ENCODE data around the gene BPIFB3. TPM values are rescaled to one million over a fixed set of nuclear protein-coding genes. Genes with fewer than 3 reads are reported as not detected.
A peak's percentile ranks its signal among the peaks of the same experiment; 100 is the strongest.

The BPIFB3 gene
- total RNA-seq, 2 experiments from 2014 or later: not detected

GRCh38 chr20:33065785-33066184 lies 12.1 kb downstream of the BPIFB3 start:
- Mint-ChIP-seq H3K27ac (no peak overlapping the region), H3K9me3 (no peaks in the 10 kb centered on the region), H3K4me3 (no peak overlapping the region), H3K4me1 (no peaks in the 10 kb centered on the region), H3K27me3 (no peaks in the 10 kb centered on the region), H3K36me3 (ENCODE audit: low read depth) (no peaks in the 10 kb centered on the region)
- ChIA-PET POLR2A (no interaction called here), CTCF (interaction anchor here (0.9 to 1.4 kb wide), 2 partner anchors 10 to 164 kb away, joined by 4 read pairs; no protein-coding TSS in a partner anchor)
- DNase-seq: no peak

GRCh38 chr20:33067806-33068205 lies 14.1 kb downstream of the BPIFB3 start:
- Mint-ChIP-seq H3K27ac (no peak overlapping the region), H3K27me3 (no peaks in the 10 kb centered on the region), H3K9me3 (no peaks in the 10 kb centered on the region), H3K4me3 (no peak overlapping the region), H3K36me3 (ENCODE audit: low read depth) (no peaks in the 10 kb centered on the region), H3K4me1 (no peaks in the 10 kb centered on the region)
- ChIA-PET POLR2A (no interaction called here), CTCF (interaction anchor here (1.0 kb wide), 1 partner anchor 9 kb away, joined by 3 read pairs; no protein-coding TSS in a partner anchor)
- DNase-seq: no peak

- Mint-ChIP-seq H3K27ac (no peak overlapping the region), H3K36me3 (ENCODE audit: low read depth) (no peaks in the 10 kb centered on the region), H3K4me3 (no peak overlapping the region), H3K27me3 (no peaks in the 10 kb centered on the region), H3K9me3 (no peaks in the 10 kb centered on the region), H3K4me1 (no peaks in the 10 kb centered on the region)
- ChIA-PET CTCF (interaction anchor here (1.0 kb wide), 1 partner anchor 10 kb away, joined by 3 read pairs; no protein-coding TSS in a partner anchor), POLR2A (no interaction called here)
- DNase-seq: no peak
Measured at GRCh38 chr20:33068251-33068939, 14.7 kb downstream of the BPIFB3 start.

GRCh38 chr20:33069673-33070072 lies 16.0 kb downstream of the BPIFB3 start:
- H3K4me1 Mint-ChIP-seq: no peaks in the 10 kb centered on the region
- CTCF ChIA-PET: interaction anchor here (0.5 to 0.6 kb wide), 2 partner anchors 110 to 140 kb away, joined by 3 to 5 read pairs; no protein-coding TSS in a partner anchor
- no peaks in the 10 kb centered on the region for H3K27me3 Mint-ChIP-seq
- no peak overlapping the region for H3K4me3 Mint-ChIP-seq
- H3K9me3 Mint-ChIP-seq: no peaks in the 10 kb centered on the region
- H3K27ac Mint-ChIP-seq: no peak overlapping the region
- no peak for DNase-seq
- POLR2A ChIA-PET: no interaction called here
- no peaks in the 10 kb centered on the region for H3K36me3 Mint-ChIP-seq (ENCODE audit: low read depth)

GRCh38 chr20:33070111-33071053 lies 16.7 kb downstream of the BPIFB3 start:
- Mint-ChIP-seq H3K27ac (no peak overlapping the region), H3K9me3 (no peaks in the 10 kb centered on the region)
- POLR2A ChIA-PET: no interaction called here

GRCh38 chr20:33071198-33071597 lies 17.5 kb downstream of the BPIFB3 start:
- Mint-ChIP-seq H3K4me1 (no peaks in the 10 kb centered on the region), H3K9me3 (no peaks in the 10 kb centered on the region), H3K36me3 (ENCODE audit: low read depth) (no peaks in the 10 kb centered on the region), H3K4me3 (no peak overlapping the region), H3K27ac (no peak overlapping the region), H3K27me3 (no peaks in the 10 kb centered on the region)
- POLR2A ChIA-PET: no interaction called here
- no peak for DNase-seq
- CTCF ChIA-PET: interaction anchor here (2.4 kb wide), 1 partner anchor 12 kb away, joined by 7 read pairs; no protein-coding TSS in a partner anchor

More at GRCh38 chr20:33070111-33071053, 16.7 kb downstream of the BPIFB3 start:
- no peak for DNase-seq
- CTCF ChIA-PET: interaction anchor here (0.5 to 2.4 kb wide), 2 partner anchors 12 to 109 kb away, joined by 5 to 7 read pairs; no protein-coding TSS in a partner anchor
- no peaks in the 10 kb centered on the region for H3K4me1 Mint-ChIP-seq
- H3K36me3 Mint-ChIP-seq (ENCODE audit: low read depth): no peaks in the 10 kb centered on the region
- H3K4me3 Mint-ChIP-seq: no peak overlapping the region
- H3K27me3 Mint-ChIP-seq: no peaks in the 10 kb centered on the region

- CTCF ChIA-PET: interaction anchor here (0.6 to 2.4 kb wide), 3 partner anchors 13 to 726 kb away, joined by 3 to 7 read pairs (median 6); no protein-coding TSS in a partner anchor
- DNase-seq: no peak
- Mint-ChIP-seq H3K27ac (no peak overlapping the region), H3K27me3 (no peaks in the 10 kb centered on the region), H3K9me3 (no peaks in the 10 kb centered on the region), H3K36me3 (ENCODE audit: low read depth) (no peaks in the 10 kb centered on the region), H3K4me1 (no peaks in the 10 kb centered on the region), H3K4me3 (no peak overlapping the region)
- POLR2A ChIA-PET: no interaction called here
Measured at GRCh38 chr20:33072362-33072761, 18.7 kb downstream of the BPIFB3 start.

GRCh38 chr20:33072813-33073212 lies 19.1 kb downstream of the BPIFB3 start:
- ChIA-PET POLR2A (no interaction called here), CTCF (interaction anchor here (0.6 to 2.4 kb wide), 3 partner anchors 14 to 726 kb away, joined by 3 to 7 read pairs (median 6); no protein-coding TSS in a partner anchor)
- H3K27me3 Mint-ChIP-seq: no peaks in the 10 kb centered on the region
- H3K36me3 Mint-ChIP-seq (ENCODE audit: low read depth): no peaks in the 10 kb centered on the region
- no peaks in the 10 kb centered on the region for H3K4me1 Mint-ChIP-seq
- no peak overlapping the region for H3K4me3 Mint-ChIP-seq
- H3K9me3 Mint-ChIP-seq: no peaks in the 10 kb centered on the region
- no peak overlapping the region for H3K27ac Mint-ChIP-seq
- no peak for DNase-seq

- DNase-seq: no peak
- Mint-ChIP-seq H3K4me3 (no peak overlapping the region), H3K27me3 (no peaks in the 10 kb centered on the region), H3K9me3 (no peaks in the 10 kb centered on the region), H3K4me1 (no peaks in the 10 kb centered on the region), H3K27ac (no peak overlapping the region), H3K36me3 (ENCODE audit: low read depth) (no peaks in the 10 kb centered on the region)
- POLR2A ChIA-PET: no interaction called here
- CTCF ChIA-PET: interaction anchor here (1.4 to 1.5 kb wide), 3 partner anchors 8 to 173 kb away, joined by 3 to 5 read pairs (median 4); no protein-coding TSS in a partner anchor
Measured at GRCh38 chr20:33074675-33075074, 21.0 kb downstream of the BPIFB3 start.

- Mint-ChIP-seq H3K27ac (no peak overlapping the region), H3K4me3 (no peak overlapping the region), H3K36me3 (ENCODE audit: low read depth) (no peaks in the 10 kb centered on the region), H3K27me3 (no peaks in the 10 kb centered on the region), H3K4me1 (no peaks in the 10 kb centered on the region), H3K9me3 (no peaks in the 10 kb centered on the region)
- ChIA-PET POLR2A (no interaction called here), CTCF (interaction anchor here (1.4 to 1.5 kb wide), 3 partner anchors 9 to 174 kb away, joined by 4 to 5 read pairs (median 4); no protein-coding TSS in a partner anchor)
- no peak for DNase-seq
Measured at GRCh38 chr20:33075281-33075680, 21.6 kb downstream of the BPIFB3 start.

- DNase-seq: peak; percentile 20
- no peaks in the 10 kb centered on the region for H3K27me3 Mint-ChIP-seq
- H3K4me3 Mint-ChIP-seq: no peak overlapping the region
Measured at GRCh38 chr20:33076662-33077372, 23.1 kb downstream of the BPIFB3 start.

GRCh38 chr20:33079259-33079658 lies 25.6 kb downstream of the BPIFB3 start, which contains the start of gene BPIFB4:
Gene BPIFB4 (plus strand): TSS chr20:33079643. CDS start chr20:33081527, 1,884 bp downstream.
- ChIA-PET CTCF (interaction anchor here (0.9 kb wide), 1 partner anchor 177 kb away, joined by 3 read pairs; no protein-coding TSS in a partner anchor), POLR2A (no interaction called here)
- no peak within 1 kb of the TSS for H3K4me3 Mint-ChIP-seq
- no peaks in the 10 kb centered on the region for H3K36me3 Mint-ChIP-seq (ENCODE audit: low read depth)
- no peaks in the 10 kb centered on the region for H3K27me3 Mint-ChIP-seq
- no peaks in the 10 kb centered on the region for H3K9me3 Mint-ChIP-seq
- no peak for DNase-seq
- H3K4me1 Mint-ChIP-seq: no peaks in the 10 kb centered on the region
- H3K27ac Mint-ChIP-seq: no peak within 1 kb of the TSS

More at GRCh38 chr20:33076662-33077372, 23.1 kb downstream of the BPIFB3 start:
- Mint-ChIP-seq H3K27ac (no peak overlapping the region), H3K9me3 (no peaks in the 10 kb centered on the region), H3K4me1 (no peaks in the 10 kb centered on the region), H3K36me3 (ENCODE audit: low read depth) (no peaks in the 10 kb centered on the region)
- ChIA-PET POLR2A (no interaction called here), CTCF (interaction anchor here (1.5 kb wide), 1 partner anchor 67 kb away, joined by 4 read pairs; no protein-coding TSS in a partner anchor)
